ENCODE measurements around the gene SRR. TPM values are rescaled to one million over a fixed set of nuclear protein-coding genes. Genes with fewer than 3 reads are reported as not detected.

SRR gene
- total and polyA plus RNA-seq, 9 of the 15 experiments (the other 6 are each of a cell fraction or from before 2014, with no cell fraction given) = 5.0 to 19.4 (median 7.9) TPM

DNA sequence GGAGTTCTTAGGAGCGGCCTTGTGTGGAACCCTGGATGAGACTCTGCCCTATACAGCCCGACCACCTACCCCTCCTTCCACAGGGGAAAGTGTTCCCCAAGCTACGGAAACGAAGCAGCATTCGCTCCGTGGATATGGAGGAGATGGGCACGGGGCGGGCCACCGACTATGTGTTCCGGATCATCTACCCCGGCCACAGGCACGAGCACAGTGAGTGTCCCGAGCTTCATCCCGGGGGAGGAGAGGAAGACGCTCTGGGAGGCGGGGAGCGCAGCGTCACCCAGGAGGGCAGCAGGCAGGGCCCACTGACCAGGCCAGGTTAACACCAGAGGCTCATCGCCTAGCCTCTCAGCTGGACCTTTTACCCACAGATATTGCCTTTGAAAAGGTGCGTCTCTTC lies 61.4 kb downstream of the SRR start:
- CTCF ChIA-PET (ENCODE audit: low intra/inter-chr PET ratio) = no interaction called here
- WGBS (ENCODE audit: insufficient coverage, low coverage, missing lambda C conversion rate) = 77% methylated on average over 11 of the region's 20 CpGs

DNA sequence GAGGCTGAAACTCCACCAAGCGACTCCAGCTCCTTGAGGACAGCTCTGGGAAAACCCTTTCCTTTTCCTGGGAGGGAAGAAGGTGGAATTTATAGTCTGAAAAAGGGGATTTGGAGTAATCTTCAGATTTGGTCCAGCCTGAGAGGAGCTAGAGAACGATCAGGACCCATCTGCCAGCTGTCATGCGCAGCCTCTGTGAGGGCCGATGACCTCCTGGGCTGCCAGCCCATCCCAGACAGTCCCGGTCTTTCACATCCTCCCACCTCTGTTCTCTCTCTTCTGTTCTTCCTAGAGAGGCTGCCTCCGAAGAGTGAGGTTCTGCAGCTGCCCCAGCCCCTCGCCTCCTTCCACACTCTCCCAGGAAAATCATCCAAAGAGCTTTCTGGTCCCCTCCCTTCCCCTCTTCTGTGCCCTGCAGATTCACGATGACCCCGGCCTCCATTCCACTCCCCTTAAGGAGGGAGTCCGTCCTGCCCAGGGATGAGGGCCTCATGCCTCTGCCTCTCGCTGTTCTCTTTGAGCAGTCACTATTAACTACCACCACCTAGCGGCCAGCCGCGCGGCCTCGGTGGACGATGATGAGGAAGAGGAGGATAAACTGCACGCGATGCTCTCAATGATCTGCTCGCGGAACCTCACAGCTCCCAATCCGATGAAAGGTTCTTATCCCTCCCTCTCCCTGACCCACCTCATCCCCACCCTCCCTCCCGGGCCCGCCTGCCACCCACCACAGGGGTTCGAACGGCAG lies 63.2 kb downstream of the SRR start:
- peak; percentile 23 to 39 (median 30) for DNase-seq (ENCODE audit: extremely low read depth in 1 of 4, low spot score in 3 of 4)
- H4K20me1 ChIP-seq (replicated peaks; ENCODE audit: control insufficient read depth, insufficient read depth, low read length) = no peaks in the 10 kb centered on the region
- no peak overlapping the region for H3K9ac ChIP-seq (ENCODE audit: insufficient read depth in 1 of 2, low read depth in 2 of 2, low read length in 2 of 2)
- no peak overlapping the region for H3K27ac ChIP-seq (ENCODE audit: extremely low read depth, low read depth, low read length)
- H3K79me2 ChIP-seq (ENCODE audit: control insufficient read depth, insufficient read depth, low read length) = no peaks in the 10 kb centered on the region
- FAIRE-seq = no peak
- H3K27me3 ChIP-seq (ENCODE audit: control insufficient read depth in 2 of 2, insufficient read depth in 2 of 2, low read length in 2 of 2) = no peaks in the 10 kb centered on the region
- H2AFZ ChIP-seq (ENCODE audit: low read depth, low read length) = no peak overlapping the region
- H3K36me3 ChIP-seq (ENCODE audit: control insufficient read depth, insufficient read depth, low read length) = no peaks in the 10 kb centered on the region
- BruUV-seq (replicated peaks) = no TSS peak
- intact Hi-C loops (cut with micrococcal nuclease) (no loop called here), in situ Hi-C loops (cut with MboI) (no loop called here)
- TF ChIP-seq, protein P1, sequence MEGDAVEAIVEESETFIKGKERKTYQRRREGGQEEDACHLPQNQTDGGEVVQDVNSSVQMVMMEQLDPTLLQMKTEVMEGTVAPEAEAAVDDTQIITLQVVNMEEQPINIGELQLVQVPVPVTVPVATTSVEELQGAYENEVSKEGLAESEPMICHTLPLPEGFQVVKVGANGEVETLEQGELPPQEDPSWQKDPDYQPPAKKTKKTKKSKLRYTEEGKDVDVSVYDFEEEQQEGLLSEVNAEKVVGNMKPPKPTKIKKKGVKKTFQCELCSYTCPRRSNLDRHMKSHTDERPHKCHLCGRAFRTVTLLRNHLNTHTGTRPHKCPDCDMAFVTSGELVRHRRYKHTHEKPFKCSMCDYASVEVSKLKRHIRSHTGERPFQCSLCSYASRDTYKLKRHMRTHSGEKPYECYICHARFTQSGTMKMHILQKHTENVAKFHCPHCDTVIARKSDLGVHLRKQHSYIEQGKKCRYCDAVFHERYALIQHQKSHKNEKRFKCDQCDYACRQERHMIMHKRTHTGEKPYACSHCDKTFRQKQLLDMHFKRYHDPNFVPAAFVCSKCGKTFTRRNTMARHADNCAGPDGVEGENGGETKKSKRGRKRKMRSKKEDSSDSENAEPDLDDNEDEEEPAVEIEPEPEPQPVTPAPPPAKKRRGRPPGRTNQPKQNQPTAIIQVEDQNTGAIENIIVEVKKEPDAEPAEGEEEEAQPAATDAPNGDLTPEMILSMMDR (IDR thresholded peaks at IDR 0.05 in 2 of 3, conservative IDR thresholded peaks at IDR 0.05 in 1 of 3; ENCODE audit: insufficient read depth in 2 of 3, low read depth in 1 of 3, low read length in 3 of 3) = peak; percentile 42 to 44 (median 43)
- no peak for TF ChIP-seq JUNB (CRISPR knock-in tag; conservative IDR thresholded peaks at IDR 0.05)
- ATAC-seq = peak; percentile 82
- no peak overlapping the region for H3K4me2 ChIP-seq (ENCODE audit: insufficient read depth, low read length)
- H3K9me3 ChIP-seq (replicated peaks; ENCODE audit: control insufficient read depth, insufficient read depth, low read depth, low read length) = no peaks in the 10 kb centered on the region
- 84% methylated on average over 9 of the region's 26 CpGs for WGBS (ENCODE audit: insufficient coverage, low coverage, missing lambda C conversion rate)
- ChIA-PET POLR2A (no interaction called here), CTCF (ENCODE audit: low intra/inter-chr PET ratio) (no interaction called here)
- H3K4me3 ChIP-seq = no peak overlapping the region
- H3K9me1 ChIP-seq (ENCODE audit: control insufficient read depth, insufficient read depth, low read length) = no peaks in the 10 kb centered on the region
- peaks cover 0 to 6% of the 10 kb centered on the region in 2 experiments; a peak in 2 of 5 replicates for H3K4me1 ChIP-seq (replicated peaks in 1 of 2; ENCODE audit: control insufficient read depth in 2 of 2, insufficient read depth in 2 of 2, low read length in 2 of 2)

More for the DNA sequence above, 61.4 kb downstream of the SRR start:
- no peaks in the 10 kb centered on the region for H3K36me3 ChIP-seq (ENCODE audit: control insufficient read depth, insufficient read depth, low read length)
- peaks cover 0 to 4% of the 10 kb centered on the region in 2 experiments; a peak in 1 of 5 replicates for H3K4me1 ChIP-seq (replicated peaks in 1 of 2; ENCODE audit: control insufficient read depth in 2 of 2, insufficient read depth in 2 of 2, low read length in 2 of 2)
- BruUV-seq (replicated peaks) = no TSS peak
- intact Hi-C loops (cut with micrococcal nuclease) = no loop called here
- H3K9me3 ChIP-seq (replicated peaks; ENCODE audit: control insufficient read depth, insufficient read depth, low read depth, low read length) = no peaks in the 10 kb centered on the region
- no peak for DNase-seq (ENCODE audit: extremely low read depth in 1 of 4, low spot score in 3 of 4)
- no peak overlapping the region for H2AFZ ChIP-seq (ENCODE audit: low read depth, low read length)
- H3K4me3 ChIP-seq = no peak overlapping the region
- no peak overlapping the region for H3K9ac ChIP-seq (ENCODE audit: insufficient read depth in 1 of 2, low read depth in 2 of 2, low read length in 2 of 2)
- H3K27me3 ChIP-seq (ENCODE audit: control insufficient read depth in 2 of 2, insufficient read depth in 2 of 2, low read length in 2 of 2) = no peaks in the 10 kb centered on the region
- H3K79me2 ChIP-seq (ENCODE audit: control insufficient read depth, insufficient read depth, low read length) = no peaks in the 10 kb centered on the region
- ATAC-seq = no peak
- H4K20me1 ChIP-seq (replicated peaks; ENCODE audit: control insufficient read depth, insufficient read depth, low read length) = no peaks in the 10 kb centered on the region; the same call in 1 of the 2 replicates
- POLR2A ChIA-PET = interaction anchor here (1.0 kb wide), 1 partner anchor 19 kb away, joined by 4 read pairs; no protein-coding TSS in a partner anchor
- H3K27ac ChIP-seq (ENCODE audit: extremely low read depth, low read depth, low read length) = no peak overlapping the region
- no peaks in the 10 kb centered on the region for H3K9me1 ChIP-seq (ENCODE audit: control insufficient read depth, insufficient read depth, low read length)
- in situ Hi-C loops (cut with MboI) = no loop called here
- TF ChIP-seq SLC30A9 (CRISPR knock-in tag; IDR thresholded peaks at IDR 0.05) (no peak), ZNF589 (CRISPR knock-in tag; IDR thresholded peaks at IDR 0.05; ENCODE audit: low read depth) (no peak), CBX1 (IDR thresholded peaks at IDR 0.05; ENCODE audit: low read depth) (no peak), IFI16 (CRISPR knock-in tag; IDR thresholded peaks at IDR 0.05) (no peak), GATAD2A (IDR thresholded peaks at IDR 0.05) (no peak), MCM7 (IDR thresholded peaks at IDR 0.05) (no peak), ZNF253 (CRISPR knock-in tag; conservative IDR thresholded peaks at IDR 0.05) (no peak)
- no peak overlapping the region for H3K4me2 ChIP-seq (ENCODE audit: insufficient read depth, low read length)
- FAIRE-seq = no peak
